Peyer's patch (tissue), 4 donors: Measurements from ENCODE around the gene RBBP8NL.

ENCODE experiments used
- POLR2A ChIP-seq, 2 donors: fragments of 450-650 bp; IDR thresholded peaks; one replicate each; pipeline ENCODE4 v1.5.1; 2017; ENCODE audit warnings: antibody characterized with exemption in 2 of 2, mild to moderate bottlenecking in 2 of 2, moderate library complexity in 2 of 2
- TF ChIP-seq, protein P1 (sequence below), 6 experiments: fragments of 450-650 bp in 4 of 6; fragments of 200-600 bp in 2 of 6; sonication (generic) in 1 of 6; IDR thresholded peaks; one replicate each; pipeline ENCODE4 v1.5.1; 2017 to 2019; ENCODE audit warnings: antibody characterized with exemption in 6 of 6, mild to moderate bottlenecking in 3 of 6, moderate library complexity in 1 of 6

DNA sequence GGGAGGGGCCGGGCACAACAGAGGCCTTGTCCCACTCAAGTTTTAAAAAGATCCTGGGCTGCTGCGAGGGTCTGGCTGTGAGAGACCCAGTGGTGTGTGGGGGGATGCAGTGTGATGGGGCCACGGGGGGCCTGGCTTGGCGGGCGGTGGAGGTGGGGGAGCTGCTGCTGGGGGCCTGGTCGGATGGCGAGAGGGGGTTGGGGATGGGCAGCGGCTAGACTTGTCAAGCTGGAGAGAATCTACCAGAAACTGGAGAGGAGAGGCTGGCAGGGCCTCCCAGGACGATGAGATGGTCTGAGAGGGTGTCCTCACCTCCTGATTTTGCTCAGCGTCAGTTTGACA, 35.3 kb downstream of the RBBP8NL start:
- TF ChIP-seq, protein P1, sequence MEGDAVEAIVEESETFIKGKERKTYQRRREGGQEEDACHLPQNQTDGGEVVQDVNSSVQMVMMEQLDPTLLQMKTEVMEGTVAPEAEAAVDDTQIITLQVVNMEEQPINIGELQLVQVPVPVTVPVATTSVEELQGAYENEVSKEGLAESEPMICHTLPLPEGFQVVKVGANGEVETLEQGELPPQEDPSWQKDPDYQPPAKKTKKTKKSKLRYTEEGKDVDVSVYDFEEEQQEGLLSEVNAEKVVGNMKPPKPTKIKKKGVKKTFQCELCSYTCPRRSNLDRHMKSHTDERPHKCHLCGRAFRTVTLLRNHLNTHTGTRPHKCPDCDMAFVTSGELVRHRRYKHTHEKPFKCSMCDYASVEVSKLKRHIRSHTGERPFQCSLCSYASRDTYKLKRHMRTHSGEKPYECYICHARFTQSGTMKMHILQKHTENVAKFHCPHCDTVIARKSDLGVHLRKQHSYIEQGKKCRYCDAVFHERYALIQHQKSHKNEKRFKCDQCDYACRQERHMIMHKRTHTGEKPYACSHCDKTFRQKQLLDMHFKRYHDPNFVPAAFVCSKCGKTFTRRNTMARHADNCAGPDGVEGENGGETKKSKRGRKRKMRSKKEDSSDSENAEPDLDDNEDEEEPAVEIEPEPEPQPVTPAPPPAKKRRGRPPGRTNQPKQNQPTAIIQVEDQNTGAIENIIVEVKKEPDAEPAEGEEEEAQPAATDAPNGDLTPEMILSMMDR (IDR thresholded peaks at IDR 0.05): no peak
- TF ChIP-seq POLR2A (IDR thresholded peaks at IDR 0.05): no peak
